H1 (cell line): ENCODE results near the gene MAP3K3. TPM values are rescaled to one million over a fixed set of nuclear protein-coding genes. Genes with fewer than 3 reads are reported as not detected.

Experiments used
- CTCF ChIA-PET: fragments of 300-600 bp; sonication (Branson Sonifier 250); formaldehyde crosslinking; loops from one replicate; lab custom pipeline; 2021; ENCODE audit not compliant: partially characterized antibody; lab: Charles Lee
- POLR2A ChIA-PET: fragments of 300-600 bp; sonication (Branson Sonifier 250); formaldehyde crosslinking; loops from one replicate; lab custom pipeline; 2021; ENCODE audit warnings: inconsistent platforms; ENCODE audit not compliant: partially characterized antibody; lab: Charles Lee
- DNase-seq, 2 experiments: peaks; one replicate each; pipeline versions ENCODE4 v3.0.0 to v3.0.0-alpha.2; 2010 to 2022; ENCODE audit warnings: low spot score in 2 of 2, low read depth in 1 of 2, mixed read lengths in 1 of 2
- FAIRE-seq: peaks from 2 replicates; lab custom pipeline; 2011; peaks lifted over from hg19 to GRCh38; lab: Jason Lieb, UNC
- H2AFZ ChIP-seq: 2 replicates; pipeline ENCODE4 v1.8.1; 2012; ENCODE audit warnings: low read length, inconsistent platforms
- H2AK5ac ChIP-seq: 2 replicates; pipeline ENCODE4 v1.6.1; 2013; ENCODE audit warnings: low read depth, low read length
- H2BK120ac ChIP-seq: replicated peaks from 2 replicates; pipeline ENCODE3; 2013; ENCODE audit warnings: low read depth, low read length, inconsistent platforms
- H2BK12ac ChIP-seq: 2 replicates; pipeline ENCODE4 v1.6.1; 2013; ENCODE audit warnings: low read depth, low read length
- H2BK15ac ChIP-seq: 2 replicates; pipeline ENCODE4 v1.6.1; 2013; ENCODE audit warnings: low read length
- H2BK20ac ChIP-seq: 2 replicates; pipeline ENCODE4 v1.6.1; 2013; ENCODE audit warnings: low read length
- H2BK5ac ChIP-seq: 2 replicates; pipeline ENCODE4 v1.6.1; 2013; ENCODE audit warnings: low read depth, low read length
- H3K14ac ChIP-seq: 2 replicates; pipeline ENCODE4 v1.6.1; 2013; ENCODE audit warnings: inconsistent platforms; ENCODE audit not compliant: insufficient read length
- H3K18ac ChIP-seq: 2 replicates; pipeline ENCODE4 v1.6.1; 2013; ENCODE audit warnings: low read length; ENCODE audit errors: extremely low read depth
- H3K23ac ChIP-seq: 2 replicates; pipeline ENCODE4 v1.6.1; 2013; ENCODE audit warnings: inconsistent platforms; ENCODE audit not compliant: insufficient read length
- H3K23me2 ChIP-seq: 2 replicates; pipeline ENCODE4 v1.6.1; 2013; ENCODE audit warnings: low read depth, low read length
- H3K27ac ChIP-seq: 2 replicates; pipeline ENCODE4 v1.6.1; 2011; ENCODE audit warnings: low read depth, low read length, inconsistent platforms
- H3K27me3 ChIP-seq, 4 experiments: replicated peaks in 1 of 4; 1 replicate in 1 of 4; 2 replicates in 3 of 4; pipeline versions ENCODE4 v1.6.1 to v1.8.1; 2011 to 2013; ENCODE audit warnings: low read length in 3 of 4, mild to moderate bottlenecking in 3 of 4, inconsistent platforms in 2 of 4, mixed read lengths in 2 of 4, moderate library complexity in 1 of 4; ENCODE audit not compliant: control insufficient read depth in 3 of 4, insufficient read depth in 3 of 4; ENCODE audit errors: extremely low read depth in 1 of 4
- H3K36me3 ChIP-seq, 4 experiments: 2 replicates each; pipeline versions ENCODE4 v1.6.1 to v1.8.1; 2011 to 2013; ENCODE audit warnings: mild to moderate bottlenecking in 4 of 4, low read length in 3 of 4, moderate library complexity in 2 of 4, control low read depth in 1 of 4, inconsistent platforms in 1 of 4; ENCODE audit not compliant: insufficient read depth in 4 of 4, control insufficient read depth in 2 of 4
- H3K4ac ChIP-seq: replicated peaks from 2 replicates; pipeline ENCODE3; 2013; ENCODE audit warnings: low read length, low read depth, mixed read lengths, inconsistent platforms; ENCODE audit not compliant: insufficient read length
- H3K4me1 ChIP-seq, 4 experiments: replicated peaks in 1 of 4; 1 replicate in 1 of 4; 2 replicates in 3 of 4; pipeline versions ENCODE4 v1.6.1 to v1.8.1; 2011 to 2013; ENCODE audit warnings: low read length in 3 of 4, inconsistent platforms in 2 of 4, mixed read lengths in 1 of 4; ENCODE audit not compliant: insufficient read depth in 4 of 4, control insufficient read depth in 3 of 4
- H3K4me2 ChIP-seq, 2 experiments: 2 replicates each; pipeline versions ENCODE4 v1.6.1 to v1.8.1; 2011 to 2013; ENCODE audit warnings: low read depth in 2 of 2, low read length in 2 of 2, control low read depth in 1 of 2, inconsistent platforms in 1 of 2, mild to moderate bottlenecking in 1 of 2; ENCODE audit not compliant: insufficient read depth in 1 of 2
- H3K4me3 ChIP-seq, 4 experiments: fragments of 200-600, 300-600 bp in 1 of 4; sonication (generic), shearing (Covaris generic), sonication (Bioruptor Twin) in 1 of 4; 2 replicates each; pipeline versions ENCODE4 v1.5.1 to v1.8.1; 2011 to 2016; ENCODE audit warnings: low read length in 4 of 4, low read depth in 3 of 4, control low read depth in 2 of 4, inconsistent platforms in 2 of 4, mild to moderate bottlenecking in 2 of 4, mixed read lengths in 1 of 4, moderate library complexity in 1 of 4; ENCODE audit not compliant: insufficient read depth in 2 of 4; ENCODE audit errors: extremely low read depth in 1 of 4
- H3K56ac ChIP-seq: replicated peaks from 2 replicates; pipeline ENCODE3; 2013; ENCODE audit warnings: low read depth, mild to moderate bottlenecking, mixed read lengths, low read length, inconsistent platforms; ENCODE audit not compliant: insufficient read length
- H3K79me1 ChIP-seq: 2 replicates; pipeline ENCODE4 v1.6.1; 2013; ENCODE audit warnings: low read depth, low read length, control low read depth
- H3K79me2 ChIP-seq, 2 experiments: 2 replicates each; pipeline versions ENCODE4 v1.6.1 to v1.8.1; 2012 to 2013; ENCODE audit warnings: low read length in 2 of 2, mild to moderate bottlenecking in 2 of 2, inconsistent platforms in 1 of 2; ENCODE audit not compliant: insufficient read depth in 2 of 2, control insufficient read depth in 1 of 2
- H3K9ac ChIP-seq, 4 experiments: replicated peaks in 1 of 4; 1 replicate in 1 of 4; 2 replicates in 3 of 4; pipeline versions ENCODE4 v1.6.1 to v1.8.1; 2011 to 2013; ENCODE audit warnings: low read depth in 3 of 4, low read length in 3 of 4, control low read depth in 2 of 4, mild to moderate bottlenecking in 2 of 4, moderate library complexity in 2 of 4, inconsistent platforms in 1 of 4; ENCODE audit errors: extremely low read depth in 1 of 4
- H3K9me3 ChIP-seq, 2 experiments: 2 replicates each; pipeline versions ENCODE4 v1.6.1 to v1.8.1; 2012 to 2013; ENCODE audit warnings: mild to moderate bottlenecking in 2 of 2, moderate library complexity in 2 of 2, control low read depth in 1 of 2, inconsistent platforms in 1 of 2, low read depth in 1 of 2, low read length in 1 of 2, mixed read lengths in 1 of 2; ENCODE audit not compliant: insufficient read depth in 2 of 2
- H4K20me1 ChIP-seq, 2 experiments: replicated peaks in 1 of 2; 2 replicates each; pipeline versions ENCODE3 to v1.8.1; 2011 to 2013; ENCODE audit warnings: inconsistent platforms in 2 of 2, low read length in 2 of 2, mild to moderate bottlenecking in 1 of 2; ENCODE audit not compliant: insufficient read depth in 2 of 2, control insufficient read depth in 1 of 2
- H4K5ac ChIP-seq: 2 replicates; pipeline ENCODE4 v1.6.1; 2013; ENCODE audit warnings: low read length, low read depth, mixed read lengths, inconsistent platforms; ENCODE audit not compliant: insufficient read length
- H4K8ac ChIP-seq: 2 replicates; pipeline ENCODE4 v1.8.0; 2013; ENCODE audit warnings: mild to moderate bottlenecking, moderate library complexity, low read length, inconsistent platforms; ENCODE audit not compliant: insufficient read depth; ENCODE audit errors: extremely low read depth
- H4K91ac ChIP-seq: replicated peaks from 2 replicates; pipeline ENCODE3; 2013; ENCODE audit warnings: low read length, mixed read lengths, inconsistent platforms; ENCODE audit not compliant: insufficient read length
- POU5F1 ChIP-seq: IDR thresholded peaks from 2 replicates; pipeline ENCODE4 v1.6.1; 2011; ENCODE audit warnings: low read depth, mild to moderate bottlenecking, low read length, moderate library complexity
- WGBS, 2 experiments: shearing (Covaris generic) in 1 of 2; methylation state at CpG; one replicate each; pipeline versions ENCODE4 v1.1.6 to v1.1.7; 2013 to 2015; ENCODE audit warnings: low lambda C conversion rate in 2 of 2, mixed read lengths in 2 of 2, inconsistent platforms in 1 of 2, low coverage in 1 of 2, missing lambda C conversion rate in 1 of 2; ENCODE audit not compliant: insufficient replicate concordance in 2 of 2, insufficient coverage in 1 of 2, insufficient read length in 1 of 2; ENCODE audit errors: extremely low coverage in 1 of 2, missing lambda C conversion rate in 1 of 2; 5-methylcytosine and 5-hydroxymethylcytosine counted together
- polyA plus RNA-seq, 7 experiments: library from polyadenylated mRNA; depleted of rRNA in 3 of 7; stranded (reverse) in 5 of 7; unstranded in 2 of 7; fragments of >200 nt in 5 of 7; fragments of 200-250 nt in 2 of 7; gene quantifications; 1 replicate in 5 of 7; 2 replicates in 1 of 7; 4 replicates in 1 of 7; pipeline versions ENCODE4 v1.2.1 to v1.2.3, GENCODE V29; 2011 to 2013; ENCODE audit warnings: missing spikeins in 2 of 7, mixed read lengths in 2 of 7
- total RNA-seq: library from RNA; stranded (reverse); fragmentation: NEBNext Ultra II Directional; extraction: Animal tissue kit (Norgen Biotek cat#: 25700); gene quantifications from 2 replicates; pipeline ENCODE4 v1.2.1, GENCODE V29; 2021

The MAP3K3 gene
- total and polyA plus RNA-seq, 2 of the 8 experiments (the other 6 are each of a cell fraction or from before 2014, with no cell fraction given), result 10.3 to 21.0 TPM

- Histone ChIP-seq H3K36me3 (no peaks in the 10 kb centered on the region), H2AK5ac (no peak overlapping the region), H3K23me2 (no peaks in the 10 kb centered on the region), H3K4me3 (no peak overlapping the region), H2BK5ac (no peak overlapping the region), H3K56ac (no peak overlapping the region), H2BK12ac (no peak overlapping the region), H2BK20ac (no peak overlapping the region), H3K18ac (no peak overlapping the region), H2BK120ac (no peak overlapping the region), H4K20me1 (no peaks in the 10 kb centered on the region), H4K8ac (no peak overlapping the region), H2BK15ac (no peak overlapping the region), H3K9me3 (no peaks in the 10 kb centered on the region), H4K91ac (no peak overlapping the region), H4K5ac (no peak overlapping the region), H3K4ac (no peak overlapping the region), H3K27ac (no peak overlapping the region), H3K14ac (no peak overlapping the region), H3K9ac (no peak overlapping the region), H3K27me3 (no peaks in the 10 kb centered on the region), H3K79me2 (no peaks in the 10 kb centered on the region), H3K23ac (no peak overlapping the region), H3K4me1 (peaks cover 0 to 12% (median 1%) of the 10 kb centered on the region in 4 experiments; a peak in 1 of 7 replicates), H3K79me1 (no peaks in the 10 kb centered on the region; the same call in 1 of the 2 replicates), H2AFZ (no peak overlapping the region), H3K4me2 (no peak overlapping the region)
- DNase-seq, result no peak
- CTCF ChIA-PET, result interaction anchor here (0.7 kb wide), 1 partner anchor 12 kb away, joined by 3 read pairs; no protein-coding TSS in a partner anchor
- no peak for TF ChIP-seq POU5F1
- WGBS, 2 experiments, result 97 to 100% methylated on average over 1 to 7 of the region's 7 CpGs
- no peak for FAIRE-seq
- POLR2A ChIA-PET, result no interaction called here
Observed at GRCh38 chr17:63644846-63645245, 22.6 kb downstream of the MAP3K3 start.
